GM19035 (cell line): ENCODE data around the gene MRPL52.
"Not testable (repeated sequence)": the region's sequence is repeated elsewhere in the genome, so short reads cannot be mapped to it uniquely, and the experiment has no call there.

Experiments
- ATAC-seq: cut with Tn5 transposase; IDR thresholded peaks from one replicate; pipeline ENCODE4 v1.9.1; 2021; ENCODE audit not compliant: unreplicated experiment

Gene MRPL52

DNA sequence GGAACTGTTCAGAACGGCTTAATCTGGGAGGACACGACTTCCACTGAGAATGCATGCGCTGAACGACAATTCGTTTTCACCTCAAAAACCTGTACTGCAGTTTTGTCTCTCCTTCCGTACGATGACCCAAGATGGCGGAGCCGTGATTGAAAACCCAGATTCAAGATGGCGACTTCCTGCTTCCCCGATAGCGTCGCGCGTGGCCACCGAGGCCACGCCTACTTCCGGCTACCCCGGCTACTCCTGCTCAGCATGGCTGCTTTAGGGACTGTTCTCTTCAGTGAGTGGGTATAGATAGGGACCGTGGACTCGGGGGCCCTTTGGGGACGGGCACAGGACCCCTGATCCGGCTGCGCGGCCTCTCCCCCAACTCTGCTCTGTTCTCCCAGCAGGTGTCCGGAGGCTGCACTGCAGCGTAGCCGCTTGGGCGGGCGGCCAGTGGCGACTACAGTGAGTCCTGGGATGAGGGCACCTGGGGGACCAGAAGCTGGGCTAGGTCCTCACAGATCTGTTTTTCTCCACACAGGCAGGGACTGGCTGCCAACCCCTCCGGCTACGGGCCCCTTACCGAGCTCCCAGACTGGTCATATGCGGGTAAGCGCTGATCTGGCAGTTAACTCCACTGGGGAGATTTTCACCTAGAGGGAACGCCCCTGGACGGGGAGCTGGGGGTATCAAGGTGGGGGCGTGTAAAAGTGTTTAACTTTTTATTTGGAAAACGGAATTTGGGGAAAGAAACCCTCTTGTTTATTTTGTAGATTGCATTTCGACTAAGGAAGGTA lies at the start of gene MRPL52:
TSS of gene MRPL52 (plus strand) at position 227 of the 782 bp plus-strand sequence. CDS start at position 253, 26 bp downstream.
- peak; percentile 90 for ATAC-seq

DNA sequence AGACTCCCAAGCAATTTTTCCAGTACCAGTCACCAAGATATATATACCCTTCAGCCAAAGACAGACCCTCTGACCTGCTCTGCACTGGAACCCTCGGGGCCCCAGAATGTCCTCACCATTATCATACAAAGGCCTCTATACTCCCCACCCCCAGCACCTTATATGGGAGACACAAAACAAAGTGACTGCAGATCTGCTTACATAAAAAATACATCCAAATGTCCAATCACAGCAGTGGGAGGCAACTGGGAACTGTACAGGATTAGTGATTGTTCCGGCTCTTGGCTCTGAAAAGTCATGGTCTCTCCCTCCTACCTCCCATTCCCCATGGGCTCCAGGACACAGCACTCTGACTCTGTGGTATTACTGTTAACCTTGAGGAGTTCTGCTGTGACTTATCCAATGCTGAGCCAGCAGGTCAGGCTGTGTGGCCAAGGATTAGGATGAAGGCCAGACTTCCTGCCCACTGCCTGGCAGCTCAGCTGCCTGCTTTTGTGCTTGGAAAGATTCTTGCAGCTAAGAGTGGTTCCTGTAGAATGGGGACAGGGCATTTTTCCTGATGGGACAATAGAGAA lies 49.5 kb upstream of the MRPL52 start:
- no peak for ATAC-seq

DNA sequence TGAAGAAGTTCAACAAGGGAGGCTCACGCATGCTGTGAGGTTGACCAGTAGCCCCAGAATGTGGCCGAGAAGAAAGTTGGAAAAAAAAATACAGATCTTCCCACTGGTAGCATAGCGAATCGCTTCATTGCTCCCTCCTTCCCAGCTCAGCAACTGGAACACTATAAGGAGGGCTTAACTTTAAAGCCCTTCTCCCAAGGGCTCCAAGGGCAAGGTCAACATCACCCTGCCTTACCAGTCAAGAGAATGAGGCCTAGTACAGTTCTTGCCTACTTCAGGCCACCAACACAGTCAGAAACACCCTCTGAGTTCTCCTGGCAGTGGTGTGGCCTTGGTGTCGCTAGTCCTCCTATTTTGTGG lies 48.8 kb upstream of the MRPL52 start:
- ATAC-seq = no peak

DNA sequence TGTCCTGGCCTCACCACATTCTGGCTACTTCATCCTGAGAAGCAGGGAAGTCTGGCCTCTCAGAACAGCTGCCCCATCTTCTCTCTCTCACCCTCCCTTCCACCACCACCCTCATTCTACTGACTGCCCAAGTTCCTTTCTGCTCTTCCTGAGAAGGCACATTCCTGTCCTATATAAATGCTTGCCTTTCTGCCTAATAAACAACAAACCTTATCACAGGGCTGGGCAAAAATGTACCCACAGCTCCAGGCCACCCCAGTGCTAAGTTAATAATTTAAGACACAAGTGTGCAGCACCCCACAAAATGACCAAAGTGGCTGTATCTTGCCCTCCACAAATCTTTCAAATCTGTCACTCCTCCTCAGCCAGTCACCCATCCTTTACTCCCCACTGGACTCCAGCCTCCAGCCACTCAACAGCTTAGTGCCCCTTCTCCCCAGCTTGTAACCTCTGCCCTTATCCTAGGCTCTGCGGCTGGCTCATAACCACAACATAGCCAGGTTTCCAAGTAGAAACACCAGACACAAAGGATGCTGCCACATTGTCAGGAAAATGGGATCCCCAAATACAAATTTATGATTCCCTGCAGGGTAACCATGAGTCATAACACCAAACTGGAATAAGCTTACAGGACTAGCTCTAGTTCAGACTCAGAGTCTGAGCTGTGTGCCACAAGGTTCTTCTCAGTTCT lies 48.2 kb upstream of the MRPL52 start:
- no peak for ATAC-seq

DNA sequence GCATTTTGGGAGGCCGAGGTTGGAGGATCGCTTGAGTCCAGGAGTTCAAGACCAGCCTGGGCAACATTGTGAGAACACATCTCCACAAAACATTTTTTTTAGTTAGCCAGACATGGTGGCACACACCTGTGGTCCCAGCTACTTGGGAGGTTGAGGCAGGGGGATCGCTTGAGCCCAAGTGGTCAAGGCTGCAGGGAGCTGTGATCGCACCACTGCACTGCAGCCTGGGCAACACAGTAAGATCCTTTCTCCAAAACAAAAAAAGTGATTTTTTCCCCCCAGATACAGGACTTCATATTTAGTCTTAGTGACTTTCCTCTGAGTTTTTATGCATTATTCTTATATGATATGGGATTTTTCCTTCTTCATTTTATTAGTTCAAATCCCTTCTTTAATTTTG lies 43.0 kb upstream of the MRPL52 start:
- ATAC-seq = no peak

DNA sequence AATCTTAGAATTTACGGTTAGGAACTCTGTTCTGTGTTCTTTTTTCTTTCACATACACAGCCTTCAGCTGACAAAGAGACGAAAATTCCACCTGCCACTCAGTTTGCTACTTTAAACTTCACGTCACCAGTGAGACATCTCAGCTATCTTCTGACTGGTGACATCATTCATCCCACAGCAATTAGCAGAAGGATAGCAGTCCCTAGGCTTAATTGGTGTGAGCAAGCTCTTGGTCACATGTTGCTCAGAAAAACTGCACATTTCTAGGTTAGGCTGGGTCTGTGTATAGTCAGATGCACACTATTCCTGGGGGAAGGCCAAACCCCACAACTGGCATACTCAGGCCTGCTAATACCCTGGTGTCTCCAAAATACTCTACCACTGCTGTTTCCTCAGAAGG lies 38.4 kb upstream of the MRPL52 start:
- no peak for ATAC-seq

DNA sequence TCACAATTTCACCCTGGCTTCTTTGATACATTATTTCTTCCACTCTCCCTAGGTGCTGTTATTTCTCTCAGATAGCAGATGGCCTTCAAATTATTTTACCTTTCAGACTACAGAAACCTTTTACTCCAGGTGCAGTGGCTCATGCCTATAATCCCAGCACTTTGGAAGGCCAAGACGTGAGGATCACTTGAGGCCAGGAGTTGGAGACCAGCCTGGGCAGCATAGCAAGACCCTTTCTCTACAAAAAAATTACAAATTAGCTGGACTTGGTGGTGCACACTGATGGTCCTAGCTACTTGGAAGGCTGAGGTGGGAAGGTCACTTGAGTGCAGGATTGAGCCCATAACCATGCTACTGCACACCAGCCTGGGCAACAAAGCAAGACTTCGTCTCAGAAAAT lies 37.5 kb upstream of the MRPL52 start:
- ATAC-seq = no peak

DNA sequence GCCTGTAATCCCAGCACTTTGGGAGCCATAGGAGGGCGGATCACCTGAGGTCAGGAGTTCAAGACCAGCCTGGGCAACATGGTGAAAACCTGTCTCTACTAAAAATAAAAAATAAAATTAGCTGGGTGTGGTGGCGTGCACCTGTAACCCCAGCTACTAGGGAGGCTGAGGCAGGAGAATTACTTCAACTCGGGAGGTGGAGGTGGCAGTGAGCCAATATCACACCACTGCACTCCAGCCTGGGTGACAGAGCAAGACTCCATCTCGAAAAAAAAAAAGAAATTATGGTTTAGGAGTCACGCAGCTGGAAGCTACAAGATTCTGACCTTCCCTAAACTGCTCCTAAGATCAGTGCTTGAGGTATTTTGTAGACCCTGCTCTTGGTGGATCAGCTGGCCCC lies 36.1 kb upstream of the MRPL52 start:
- ATAC-seq = not testable (repeated sequence)

DNA sequence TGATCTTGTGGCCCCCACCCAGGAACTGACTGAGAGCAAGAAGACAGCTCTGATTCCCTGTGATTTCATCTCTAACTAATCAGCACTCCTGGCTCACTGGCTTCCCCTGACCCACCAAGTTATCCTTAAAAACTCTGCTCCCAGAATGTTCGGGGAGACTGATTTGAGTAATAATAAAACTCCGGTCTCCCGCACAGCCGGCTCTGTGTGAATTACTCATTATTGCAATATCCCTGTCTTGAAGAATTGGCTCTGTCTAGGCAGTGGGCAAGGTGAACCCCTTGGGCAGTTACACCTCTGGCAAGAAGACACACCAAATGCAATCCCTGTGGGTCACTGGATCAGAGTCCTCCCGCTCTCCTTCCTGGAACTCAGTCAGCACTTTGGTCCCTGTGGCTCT lies 35.7 kb upstream of the MRPL52 start:
- ATAC-seq = no peak

DNA sequence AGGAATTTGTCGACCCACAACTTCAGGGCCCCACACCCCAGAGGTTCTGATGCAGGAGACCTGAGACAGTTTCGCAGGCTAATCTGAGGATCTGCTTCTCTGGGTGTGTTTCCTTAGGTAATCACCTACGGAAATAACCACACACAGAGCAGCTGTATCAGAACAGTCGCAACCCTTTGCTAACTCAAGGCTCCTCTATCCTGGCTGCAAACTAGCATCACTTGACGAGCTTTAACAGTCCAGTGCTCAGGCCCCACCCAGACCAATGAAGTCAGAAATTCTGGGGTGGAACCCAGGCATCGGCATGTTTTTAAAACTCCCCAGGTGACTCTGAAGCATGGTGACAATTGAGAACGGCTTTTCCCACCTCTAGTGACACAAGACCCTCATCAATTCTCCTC lies 35.1 kb upstream of the MRPL52 start:
- ATAC-seq = peak; percentile 46

DNA sequence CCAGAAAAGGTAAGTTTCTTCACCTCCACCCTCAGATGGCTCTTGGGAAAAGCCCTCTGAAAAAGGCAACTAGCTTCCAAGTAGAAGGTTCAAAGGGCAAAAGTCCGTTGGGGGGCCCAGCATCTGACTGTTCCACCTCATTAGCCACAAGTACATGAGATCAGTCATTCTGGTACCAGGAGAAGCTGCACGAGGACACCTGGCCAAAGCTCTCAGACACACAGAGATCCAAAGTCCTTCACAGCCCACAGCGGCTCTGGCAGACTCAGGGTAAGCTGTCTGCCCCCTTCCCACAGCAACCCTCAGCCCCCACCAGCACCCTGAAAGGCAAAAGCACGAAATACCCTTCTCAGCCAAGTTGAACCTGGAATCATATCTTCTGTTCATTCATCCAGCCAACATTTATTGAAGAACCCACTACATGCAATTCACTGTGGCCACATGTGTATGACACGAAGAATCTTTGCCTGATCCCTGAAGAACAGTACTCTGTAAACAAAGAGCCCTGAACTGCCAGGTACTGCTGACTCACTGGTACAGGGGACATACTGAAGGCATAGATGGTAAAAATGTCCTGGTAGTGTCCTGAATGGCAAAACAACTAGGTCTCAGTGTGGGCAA lies 33.5 kb upstream of the MRPL52 start:
- ATAC-seq = peak; percentile 64

DNA sequence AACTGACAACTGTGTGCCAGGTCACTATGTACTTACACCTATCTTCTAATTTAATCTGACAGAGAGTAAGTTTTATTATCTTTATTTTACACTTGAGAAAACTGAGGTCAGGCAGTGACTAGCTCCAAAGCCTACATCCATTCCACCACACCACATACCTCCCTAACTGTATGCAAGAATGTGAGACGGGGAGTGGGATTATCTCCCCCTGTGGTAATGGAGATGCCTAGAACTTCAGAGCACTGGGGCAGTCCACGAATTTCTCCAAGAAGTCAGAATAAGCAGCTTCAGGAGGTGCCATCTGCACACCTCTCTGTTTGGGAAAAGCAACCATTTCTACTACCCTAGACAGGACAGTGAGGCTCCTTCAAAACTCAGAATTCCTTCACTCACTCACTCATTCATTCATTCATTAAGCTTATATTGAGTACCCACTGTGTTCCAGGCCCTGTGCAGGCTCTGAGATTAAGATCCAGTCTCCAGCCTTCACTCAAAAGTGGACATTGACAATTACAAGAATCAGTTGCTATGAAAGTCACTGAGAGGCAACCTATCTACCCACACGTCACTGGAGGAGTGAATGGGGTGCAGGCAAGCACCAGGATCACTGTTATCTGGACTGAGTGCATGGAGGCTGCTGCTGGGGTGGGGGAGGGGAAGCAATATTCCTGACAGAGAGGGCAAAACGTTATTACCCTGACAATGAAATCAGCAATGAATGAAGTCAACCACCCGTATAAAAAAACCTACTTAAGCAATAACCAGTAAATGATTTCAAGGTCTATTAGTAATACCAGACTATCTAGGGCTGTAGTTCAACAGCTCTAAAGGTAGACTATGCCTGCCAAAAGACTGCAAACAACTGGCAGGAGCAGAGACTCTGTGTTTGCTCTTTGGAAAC lies 32.4 kb upstream of the MRPL52 start:
- no peak for ATAC-seq

DNA sequence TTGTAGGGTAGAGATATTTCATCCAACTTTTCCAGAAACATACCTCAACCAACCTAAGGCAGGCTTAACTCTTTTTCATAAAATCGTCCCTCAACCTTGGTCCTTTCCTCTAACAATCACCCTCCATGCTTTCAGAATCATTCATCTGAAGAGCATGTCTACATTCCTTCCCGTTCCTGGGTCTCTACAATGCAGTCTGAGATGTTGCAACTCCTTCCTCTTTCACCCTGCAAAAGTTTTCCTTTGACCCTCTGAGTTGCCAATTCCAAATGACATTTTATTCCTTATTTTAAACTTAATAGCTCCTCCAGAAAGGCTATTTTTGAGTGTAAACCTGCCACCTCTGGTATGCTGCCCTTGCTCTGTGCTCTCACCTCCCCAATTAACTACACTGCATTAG lies 31.2 kb upstream of the MRPL52 start:
- ATAC-seq = no peak

DNA sequence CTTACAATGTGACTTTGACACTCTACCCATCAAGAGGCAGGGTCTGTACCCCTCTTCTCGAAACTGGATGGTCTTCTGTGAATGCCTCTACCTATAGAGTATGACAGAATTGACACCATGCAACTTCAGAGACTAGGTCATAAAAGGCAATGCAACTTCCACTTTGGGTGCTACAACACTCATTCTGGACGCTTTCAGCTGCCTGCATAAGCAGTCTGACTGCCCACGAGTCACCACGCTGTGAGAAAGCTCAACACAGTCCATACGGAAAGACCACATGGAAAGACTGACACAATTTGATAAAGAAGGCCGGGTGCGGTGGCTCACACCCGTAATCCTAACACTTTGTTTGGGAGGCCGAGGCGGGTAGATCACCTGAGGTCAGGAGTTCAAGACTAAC lies 29.3 kb upstream of the MRPL52 start:
- ATAC-seq = no peak

DNA sequence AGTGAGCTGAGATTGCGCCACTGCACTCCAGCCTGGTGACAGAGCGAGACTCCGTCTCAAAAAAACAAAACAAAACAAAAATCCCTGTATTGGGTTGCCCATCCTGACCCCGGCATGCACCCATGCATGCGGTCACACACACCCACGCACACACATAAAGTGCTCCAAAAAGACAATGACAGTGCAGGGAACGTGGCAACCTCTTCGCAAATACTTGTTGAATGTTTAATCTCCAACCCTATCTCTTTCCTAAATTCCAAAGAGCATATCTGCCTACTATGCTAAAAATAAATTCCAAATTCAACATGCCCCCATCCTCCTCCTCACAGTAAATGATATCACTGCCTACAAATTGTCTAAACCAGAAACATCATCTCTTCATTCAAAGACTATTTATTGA lies 28.0 kb upstream of the MRPL52 start:
- no peak for ATAC-seq

DNA sequence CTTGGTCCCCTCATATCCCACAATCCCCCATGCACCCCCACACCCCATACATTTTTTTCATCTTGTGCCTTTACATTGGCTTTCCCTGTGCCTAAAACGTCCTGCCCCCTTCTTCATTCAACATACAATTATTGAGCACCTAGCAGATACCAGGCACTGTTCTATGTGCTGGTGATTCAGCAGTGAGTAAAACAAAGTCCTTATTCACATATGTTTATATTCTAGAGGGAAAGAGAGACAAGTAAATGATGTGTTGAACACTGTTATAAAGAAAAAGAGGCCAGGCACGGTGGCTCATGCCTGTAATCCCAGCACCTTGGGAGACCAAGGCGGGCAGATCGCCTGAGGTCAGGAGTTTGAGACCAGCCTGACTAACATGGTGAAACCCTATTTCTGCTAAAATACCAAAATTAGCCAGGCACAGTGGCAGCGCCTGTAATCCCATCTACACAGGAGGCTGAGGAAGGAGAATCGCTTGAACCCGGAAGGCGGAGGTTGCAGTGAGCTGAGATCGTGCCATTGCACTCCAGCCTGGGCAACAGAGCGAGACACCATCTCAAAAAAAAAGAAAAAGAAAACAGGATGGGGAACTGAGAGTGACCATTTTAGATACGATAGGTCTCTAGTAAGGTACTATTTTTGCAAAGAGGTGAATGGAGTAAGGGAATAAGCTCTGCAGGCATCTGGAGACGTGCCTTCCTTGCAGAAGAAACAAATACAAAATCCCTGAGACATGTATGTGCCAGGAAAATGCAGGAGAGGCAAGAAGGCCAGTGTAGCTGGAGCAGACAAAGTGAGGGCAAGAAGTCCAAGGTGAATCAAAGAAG lies 26.6 kb upstream of the MRPL52 start:
- ATAC-seq = no peak

DNA sequence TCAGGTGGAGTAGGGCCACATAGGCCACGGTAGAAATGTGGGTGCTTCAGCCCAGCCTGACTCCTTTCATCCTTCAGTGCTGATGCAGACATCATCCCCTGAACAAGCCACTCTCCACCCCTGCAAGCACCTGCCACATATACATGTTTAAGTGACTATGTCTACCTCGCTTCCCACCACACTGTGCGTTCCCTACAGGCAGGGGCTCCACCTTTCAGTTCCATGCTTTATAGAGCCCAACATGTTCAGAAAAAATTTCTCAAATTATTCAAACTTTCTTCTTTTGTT lies 26.1 kb upstream of the MRPL52 start:
- no peak for ATAC-seq

DNA sequence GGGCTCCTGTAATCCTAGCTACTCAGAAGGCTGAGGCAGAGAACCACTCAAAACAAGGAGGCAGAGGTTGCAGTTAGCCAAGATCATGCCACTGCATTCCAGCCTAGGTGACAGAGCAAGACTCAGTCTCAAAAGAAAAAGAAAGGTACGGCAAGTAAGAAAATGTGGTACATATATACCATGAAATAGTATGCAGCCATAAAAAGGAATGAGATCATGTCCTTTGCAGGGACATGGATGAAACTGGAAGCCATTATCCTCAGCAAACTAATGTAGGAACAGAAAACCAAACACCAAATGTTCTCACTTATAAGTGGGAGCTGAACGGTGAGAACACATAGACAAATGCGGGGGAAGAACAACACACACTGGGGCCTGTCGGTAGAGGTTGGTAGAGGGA lies 24.5 kb upstream of the MRPL52 start:
- ATAC-seq = not testable (repeated sequence)

DNA sequence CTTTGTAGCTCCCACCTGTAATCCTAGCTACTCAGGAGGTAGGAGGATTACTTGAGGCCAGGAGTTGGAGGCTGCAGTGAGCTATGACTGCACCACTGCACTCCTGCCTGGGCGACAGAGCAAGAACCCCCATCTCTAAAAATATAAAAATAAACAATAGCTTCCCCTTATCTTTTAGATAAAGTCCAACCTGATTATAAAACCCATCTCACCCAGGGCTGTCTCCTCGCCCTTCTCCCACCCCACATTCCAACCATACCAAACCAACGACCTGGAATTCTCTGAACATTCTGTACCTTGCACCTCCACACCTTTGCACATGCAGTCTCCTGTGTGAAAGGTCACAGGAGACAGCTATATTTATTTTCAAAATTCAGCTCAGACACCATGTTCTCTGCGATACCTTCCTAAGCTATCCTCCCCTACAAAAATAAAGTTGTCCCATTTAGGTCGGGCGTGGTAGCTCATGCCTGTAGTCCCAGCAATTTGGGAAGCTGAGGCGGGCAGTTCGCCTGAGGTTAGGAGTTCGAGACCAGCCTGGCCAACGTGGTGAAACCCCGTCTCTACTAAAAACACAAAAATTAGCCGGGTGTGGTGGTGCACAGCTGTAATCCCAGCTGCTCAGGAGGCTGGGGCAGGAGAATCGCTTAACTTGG lies 22.1 kb upstream of the MRPL52 start:
- no peak for ATAC-seq
